GM12878 (cell line): Measurements from ENCODE around the gene SELENOM. TPM values are rescaled to one million over a fixed set of nuclear protein-coding genes. Genes with fewer than 3 reads are reported as not detected.

Experiments
- ATAC-seq: fragments of 200-7000 bp; cut with Tn5 transposase; 3 replicates; pipeline ENCODE4 v1.9.1; 2020; ENCODE audit warnings: mild to moderate bottlenecking, moderate library complexity
- BruUV-seq: library from RNA; stranded (reverse); fragments of 400-500 nt; replicated peaks from 2 replicates; lab custom pipeline; 2021; lab: Mats Ljungman, UMichigan
- CTCF ChIA-PET: fragments of 300-600 bp; sonication (Branson Sonifier 250); formaldehyde crosslinking; extraction: SDS; loops from one replicate; lab custom pipeline; 2021; ENCODE audit warnings: inconsistent platforms; lab: Yijun Ruan, JAX
- POLR2A ChIA-PET: fragments of 350-600 bp; formaldehyde crosslinking; extraction: SDS; loops from one replicate; lab custom pipeline; 2021; ENCODE audit warnings: inconsistent platforms; lab: Charles Lee
- RAD21 ChIA-PET: fragments of 300-600 bp; sonication (Branson Sonifier 250); formaldehyde crosslinking; loops from one replicate; lab custom pipeline; 2023; ENCODE audit warnings: antibody characterized with exemption; ENCODE audit not compliant: unreplicated experiment; lab: Charles Lee
- SMC1A ChIA-PET: fragments of 300-600 bp; sonication (Branson Sonifier 250); formaldehyde crosslinking; loops from one replicate; lab custom pipeline; 2023; ENCODE audit not compliant: unreplicated experiment, uncharacterized antibody; lab: Charles Lee
- DNase-seq: peaks from one replicate; pipeline ENCODE4 v3.0.0-alpha.2; 2011; ENCODE audit warnings: low read depth, low spot score
- FAIRE-seq: peaks from 3 replicates; lab custom pipeline; 2011; peaks lifted over from hg19 to GRCh38; lab: Jason Lieb, UNC
- H2AFZ ChIP-seq: 2 replicates; pipeline ENCODE4 v1.6.0; 2011; ENCODE audit warnings: low read depth, low read length, control low read depth; ENCODE audit not compliant: control insufficient read depth
- H3K27ac ChIP-seq: 2 replicates; pipeline ENCODE4 v1.5.1; 2011; ENCODE audit warnings: control low read depth; ENCODE audit not compliant: control insufficient read depth, insufficient read depth
- H3K27me3 ChIP-seq, 2 experiments: replicated peaks in 1 of 2; 2 replicates each; pipeline versions ENCODE4 v1.6.0 to v1.6.1; 2011; ENCODE audit warnings: low read length in 1 of 2; ENCODE audit not compliant: control insufficient read depth in 2 of 2, insufficient read depth in 2 of 2
- H3K36me3 ChIP-seq, 2 experiments: 2 replicates each; pipeline ENCODE4 v1.5.1; 2011; ENCODE audit warnings: low read length in 1 of 2; ENCODE audit not compliant: control insufficient read depth in 2 of 2, insufficient read depth in 2 of 2
- H3K4me1 ChIP-seq: 2 replicates; pipeline ENCODE4 v1.6.1; 2011; ENCODE audit warnings: mild to moderate bottlenecking, low read length, moderate library complexity, mixed read lengths; ENCODE audit not compliant: control insufficient read depth, insufficient read depth
- H3K4me2 ChIP-seq: 2 replicates; pipeline ENCODE4 v1.6.0; 2011; ENCODE audit warnings: control low read depth; ENCODE audit not compliant: control insufficient read depth, insufficient read depth
- H3K4me3 ChIP-seq: fragments of 200-600 bp; sonication (generic); 2 replicates; pipeline ENCODE4 v1.5.1; 2016
- H3K79me2 ChIP-seq: 2 replicates; pipeline ENCODE4 v1.6.0; 2011; ENCODE audit warnings: low read length; ENCODE audit not compliant: control insufficient read depth, insufficient read depth
- H3K9ac ChIP-seq: 2 replicates; pipeline ENCODE4 v1.8.0; 2011; ENCODE audit warnings: low read length, control low read depth, mixed read lengths; ENCODE audit not compliant: control insufficient read depth, insufficient read depth
- H3K9me3 ChIP-seq: replicated peaks from 3 replicates; pipeline ENCODE4 v1.5.1; 2011; ENCODE audit warnings: mild to moderate bottlenecking, low read length; ENCODE audit not compliant: control insufficient read depth, insufficient read depth
- H4K20me1 ChIP-seq: 2 replicates; pipeline ENCODE4 v1.6.0; 2011; ENCODE audit not compliant: control insufficient read depth, insufficient read depth
- CHD2 ChIP-seq: IDR thresholded peaks from 2 replicates; pipeline ENCODE4 v1.6.1; 2011; ENCODE audit warnings: low read depth, low read length, improper control_type of control experiment, borderline replicate concordance
- FOXK2 ChIP-seq: fragments of 450-650 bp; IDR thresholded peaks from 2 replicates; pipeline ENCODE4 v1.6.1; 2017; ENCODE audit warnings: mild to moderate bottlenecking, moderate library complexity
- HSF1 ChIP-seq: fragments of 150-350 bp; IDR thresholded peaks from 2 replicates; pipeline ENCODE4 v1.6.1; 2014; ENCODE audit warnings: mild to moderate bottlenecking, low read depth, low read length
- NFIC ChIP-seq: IDR thresholded peaks from 2 replicates; pipeline ENCODE4 v1.6.1; 2012; ENCODE audit warnings: low read depth, mild to moderate bottlenecking, inconsistent platforms, low read length, moderate library complexity
- SMARCA5 ChIP-seq: fragments of 450-650 bp; IDR thresholded peaks from 2 replicates; pipeline ENCODE4 v1.6.1; 2017; ENCODE audit warnings: mild to moderate bottlenecking
- ZBTB11 ChIP-seq: fragments of 450-650 bp; formaldehyde crosslinking; IDR thresholded peaks from 2 replicates; pipeline ENCODE4 v1.5.0; 2022; ENCODE audit warnings: mild to moderate bottlenecking, missing genetic modification characterization
- ZZZ3 ChIP-seq: IDR thresholded peaks from 2 replicates; pipeline ENCODE4 v1.6.1; 2011; ENCODE audit warnings: low read depth; ENCODE audit not compliant: control insufficient read depth, insufficient read length
- whole genome bisulfite sequencing: methylation state at CpG from one replicate; pipeline ENCODE4 v1.1.6; 2016; ENCODE audit warnings: low lambda C conversion rate; ENCODE audit not compliant: insufficient replicate concordance, insufficient coverage; ENCODE audit errors: missing lambda C conversion rate; 5-methylcytosine and 5-hydroxymethylcytosine counted together
- in situ Hi-C: fragments of 300-500 bp; cut with MboI; formaldehyde crosslinking; loops from 9 replicates; pipeline ENCODE4 v1.14.3; 2018; ENCODE audit warnings: mixed read lengths
- intact Hi-C: fragments of 100-400 bp; cut with micrococcal nuclease; formaldehyde crosslinking; loops from one replicate; pipeline ENCODE4 v1.14.2; 2022; ENCODE audit not compliant: unreplicated experiment
- polyA plus RNA-seq, 11 experiments: library from polyadenylated mRNA; depleted of rRNA in 4 of 11; unstranded in 6 of 11; stranded (reverse) in 5 of 11; fragments of >200 nt; fragmentation: Nextera tagmentation in 4 of 11; fragmentation: Illumina TruSeq in 1 of 11; extraction: Ambion mirVana in 4 of 11; extraction: Trizol in 1 of 11; gene quantifications; 1 replicate in 1 of 11; 2 replicates in 10 of 11; pipeline versions ENCODE4 v1.2.1 to v1.2.3, GENCODE V29; 2011 to 2016; ENCODE audit warnings: inconsistent platforms in 2 of 11, missing spikeins in 2 of 11, low read depth in 1 of 11
- total RNA-seq, 4 experiments: library from RNA; depleted of rRNA in 3 of 4; stranded (reverse); fragments of >200 nt in 3 of 4; fragmentation: Illumina TruSeq in 1 of 4; extraction: Trizol in 1 of 4; gene quantifications; 2 replicates each; pipeline versions ENCODE4 v1.2.1 to v1.2.3, GENCODE V29; 2013 to 2021
- TF ChIP-seq, protein P1 (sequence below), 3 experiments: IDR thresholded peaks in 2 of 3; conservative IDR thresholded peaks in 1 of 3; 2 replicates each; pipeline ENCODE4 v1.5.1; 2011; ENCODE audit warnings: low read depth in 3 of 3, low read length in 3 of 3, mild to moderate bottlenecking in 3 of 3, control low read depth in 2 of 3, moderate library complexity in 2 of 3, inconsistent platforms in 1 of 3, mixed read lengths in 1 of 3; ENCODE audit not compliant: control insufficient read depth in 2 of 3, insufficient read depth in 1 of 3; ENCODE audit errors: extremely low read depth in 1 of 3

The SELENOM gene
- total and polyA plus RNA-seq, 10 of the 15 experiments (the other 5 are each of a cell fraction or from before 2014, with no cell fraction given), result 0.80 to 8.3 (median 2.0) TPM

GRCh38 chr22:31150615-31151014, 43.2 kb upstream of the SELENOM start:
- POLR2A ChIA-PET, result no interaction called here
- TF ChIP-seq NFIC (no peak), CHD2 (no peak), HSF1 (no peak), ZZZ3 (no peak), FOXK2 (no peak), ZBTB11 (CRISPR knock-in tag) (no peak), SMARCA5 (no peak)
- TF ChIP-seq, protein P1, sequence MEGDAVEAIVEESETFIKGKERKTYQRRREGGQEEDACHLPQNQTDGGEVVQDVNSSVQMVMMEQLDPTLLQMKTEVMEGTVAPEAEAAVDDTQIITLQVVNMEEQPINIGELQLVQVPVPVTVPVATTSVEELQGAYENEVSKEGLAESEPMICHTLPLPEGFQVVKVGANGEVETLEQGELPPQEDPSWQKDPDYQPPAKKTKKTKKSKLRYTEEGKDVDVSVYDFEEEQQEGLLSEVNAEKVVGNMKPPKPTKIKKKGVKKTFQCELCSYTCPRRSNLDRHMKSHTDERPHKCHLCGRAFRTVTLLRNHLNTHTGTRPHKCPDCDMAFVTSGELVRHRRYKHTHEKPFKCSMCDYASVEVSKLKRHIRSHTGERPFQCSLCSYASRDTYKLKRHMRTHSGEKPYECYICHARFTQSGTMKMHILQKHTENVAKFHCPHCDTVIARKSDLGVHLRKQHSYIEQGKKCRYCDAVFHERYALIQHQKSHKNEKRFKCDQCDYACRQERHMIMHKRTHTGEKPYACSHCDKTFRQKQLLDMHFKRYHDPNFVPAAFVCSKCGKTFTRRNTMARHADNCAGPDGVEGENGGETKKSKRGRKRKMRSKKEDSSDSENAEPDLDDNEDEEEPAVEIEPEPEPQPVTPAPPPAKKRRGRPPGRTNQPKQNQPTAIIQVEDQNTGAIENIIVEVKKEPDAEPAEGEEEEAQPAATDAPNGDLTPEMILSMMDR (IDR thresholded peaks at IDR 0.05 in 2 of 3, conservative IDR thresholded peaks at IDR 0.05 in 1 of 3; ENCODE audit: control insufficient read depth in 2 of 3, extremely low read depth in 1 of 3, insufficient read depth in 1 of 3, low read depth in 3 of 3, low read length in 3 of 3), result peak; percentile 2 to 38 (median 33); a peak in 2 of 6 replicates
- WGBS, result 41% methylated on average over 3 of the region's 3 CpGs
- H3K27ac ChIP-seq, result no peak overlapping the region
- no peaks in the 10 kb centered on the region for H3K27me3 ChIP-seq
- BruUV-seq, result no TSS peak
- intact Hi-C loops, result no loop called here
- H3K36me3 ChIP-seq, result no peaks in the 10 kb centered on the region
- SMC1A ChIA-PET, result no interaction called here
- no peak overlapping the region for H3K4me3 ChIP-seq
- H3K9me3 ChIP-seq, result no peaks in the 10 kb centered on the region
- no peak overlapping the region for H3K9ac ChIP-seq
- H3K4me1 ChIP-seq, result no peaks in the 10 kb centered on the region
- ATAC-seq, result peak; percentile 61
- H3K79me2 ChIP-seq, result no peaks in the 10 kb centered on the region
- H2AFZ ChIP-seq, result no peak overlapping the region
- FAIRE-seq, result no peak
- in situ Hi-C loops, result no loop called here
- RAD21 ChIA-PET, result no interaction called here
- CTCF ChIA-PET, result interaction anchor here (0.7 to 1.7 kb wide), 2 partner anchors 9 to 114 kb away, joined by 3 to 7 read pairs; partner anchors contain the start of gene RNF185
- H4K20me1 ChIP-seq, result no peaks in the 10 kb centered on the region
- no peak for DNase-seq
- H3K4me2 ChIP-seq, result no peak overlapping the region
